ENCODE results near the gene NID1. TPM values are rescaled to one million over a fixed set of nuclear protein-coding genes. Genes with fewer than 3 reads are reported as not detected.
"Not testable (repeated sequence)": the region's sequence is repeated elsewhere in the genome, so short reads cannot be mapped to it uniquely, and the experiment has no call there.

Gene NID1
- total RNA-seq, 1 donor from 2014 or later = 158 TPM

- no peak for DNase-seq
These were observed 67.0 kb downstream of the NID1 start for GRCh38 chr1:235997931-235998330.

DNA sequence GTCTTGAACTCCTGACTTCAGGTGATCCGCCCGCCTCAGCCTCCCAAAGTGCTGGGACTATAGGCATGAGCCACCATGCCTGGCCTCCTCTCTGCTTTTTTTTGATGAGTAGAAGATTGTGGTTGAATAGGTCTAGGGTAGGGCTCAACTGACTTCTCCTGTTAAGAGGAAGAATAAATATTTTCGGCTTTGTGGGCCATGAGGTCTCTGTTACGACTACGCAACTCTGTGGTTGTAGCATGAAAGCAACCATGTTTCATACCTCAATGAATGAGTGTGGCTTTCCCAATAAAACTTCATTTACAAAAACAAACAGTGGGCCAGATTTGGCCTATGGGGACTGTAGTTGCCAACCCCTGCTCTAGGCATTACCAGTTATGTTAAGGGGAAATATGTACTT lies 67.8 kb downstream of the NID1 start:
- no peak for DNase-seq

- DNase-seq = peak; percentile 39
These were observed 68.7 kb downstream of the NID1 start for GRCh38 chr1:235996048-235996785.

DNA sequence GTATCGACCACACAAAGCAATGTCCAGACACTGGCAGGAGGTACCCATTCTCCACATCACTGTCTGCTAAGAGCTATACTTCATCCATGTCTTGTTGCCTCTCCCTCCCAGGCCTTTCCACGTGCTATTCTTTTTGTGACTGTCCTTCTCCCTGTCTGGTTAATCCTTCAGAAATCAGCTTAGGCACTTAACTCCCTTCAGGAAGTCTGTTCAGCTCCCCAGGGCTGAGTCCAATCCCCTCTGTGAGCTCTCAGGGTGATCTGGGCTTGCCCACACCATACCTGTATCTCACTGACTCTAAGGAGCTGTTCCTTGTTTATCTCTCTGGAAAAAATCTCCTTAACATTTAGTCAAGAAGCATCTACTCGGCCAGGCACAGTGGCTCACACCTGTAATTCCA lies 69.4 kb downstream of the NID1 start:
- no peak for DNase-seq

GRCh38 chr1:235993652-235994051 lies 71.2 kb downstream of the NID1 start:
- DNase-seq = no peak

GRCh38 chr1:235992868-235993267 lies 72.0 kb downstream of the NID1 start:
- no peak for DNase-seq

DNA sequence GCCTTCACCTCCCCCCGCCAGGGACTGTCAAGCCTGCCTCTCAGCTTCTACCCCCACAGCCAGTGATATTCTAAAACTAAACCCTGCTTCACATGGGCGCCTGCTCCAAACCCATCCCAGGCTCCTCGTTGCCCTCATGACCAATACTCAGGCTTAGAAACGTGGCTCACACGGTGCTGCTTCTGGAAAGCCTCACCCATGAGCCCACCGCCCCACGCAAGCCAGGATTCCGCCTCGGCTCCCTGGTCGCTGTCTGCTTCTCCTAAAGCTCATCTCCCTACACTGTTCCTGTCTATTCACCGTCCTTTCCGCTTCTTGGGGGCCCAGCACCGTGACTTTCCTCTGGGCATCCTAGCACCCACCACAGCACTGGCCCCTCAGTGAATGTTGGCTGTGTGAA lies 72.5 kb downstream of the NID1 start:
- DNase-seq = no peak

DNA sequence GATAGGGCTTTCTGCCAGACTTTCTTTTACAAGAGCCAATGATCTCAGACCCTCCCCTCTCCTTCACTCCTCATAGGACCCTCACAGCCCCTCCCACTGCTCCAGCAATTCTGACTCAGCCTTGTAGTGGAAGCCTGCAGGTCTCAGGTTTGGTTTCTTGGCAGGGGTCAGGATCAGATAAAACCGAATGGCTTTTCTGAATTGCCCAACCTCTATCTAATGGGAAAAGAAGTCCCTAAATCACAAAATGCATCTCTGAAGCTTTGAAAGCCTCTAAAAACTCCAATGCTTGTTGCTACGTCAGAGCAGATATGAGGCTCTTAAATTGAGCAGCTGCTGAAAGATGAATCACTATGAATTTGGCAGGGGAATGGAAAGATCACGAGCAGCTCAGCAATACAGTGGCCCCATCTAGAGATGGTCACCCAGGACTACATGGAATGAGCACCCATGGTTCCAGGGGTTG lies 74.5 kb downstream of the NID1 start:
- no peak for DNase-seq

GRCh38 chr1:235989105-235989504 lies 75.8 kb downstream of the NID1 start:
- no peak for DNase-seq

DNA sequence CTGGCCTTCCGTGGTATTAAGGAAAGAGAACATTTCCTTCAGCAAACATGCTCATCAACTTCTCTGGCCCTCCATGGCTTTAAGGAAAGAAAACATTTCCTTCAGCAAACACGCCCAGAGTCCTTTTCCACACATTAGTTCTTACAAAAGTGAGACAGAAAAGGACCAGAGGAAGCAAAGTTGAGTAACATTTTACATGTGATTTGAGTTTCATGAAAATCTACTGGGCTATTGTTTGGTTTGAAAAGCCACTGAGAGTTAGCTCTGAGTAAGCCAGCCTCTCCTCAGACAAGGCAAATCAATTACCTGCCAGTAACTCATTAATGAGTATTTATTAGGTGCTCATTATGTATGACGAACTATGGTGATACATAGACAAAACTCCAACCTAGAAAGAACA lies 78.0 kb downstream of the NID1 start:
- no peak for DNase-seq

GRCh38 chr1:235984041-235984825 lies 80.7 kb downstream of the NID1 start:
- peak; percentile 22 for DNase-seq

DNA sequence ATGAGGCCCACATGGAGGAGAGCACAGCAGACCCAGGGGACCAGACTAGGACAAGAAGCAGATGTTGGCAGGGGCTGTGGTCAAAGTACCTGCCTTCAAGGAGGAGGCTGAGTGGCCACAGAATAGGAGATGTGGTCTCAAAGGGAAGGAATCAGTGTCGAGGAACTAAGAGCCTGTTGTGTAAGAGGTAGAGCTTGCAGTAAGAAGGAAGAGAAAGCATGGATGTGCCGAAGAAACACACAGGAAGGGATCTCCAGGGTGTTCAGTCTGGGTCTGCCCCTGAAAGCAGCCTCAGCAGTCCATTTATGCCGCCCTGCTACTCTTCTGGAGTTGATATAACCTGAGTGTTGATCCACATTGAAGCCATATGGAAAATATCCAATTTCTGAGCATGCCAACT lies 83.9 kb downstream of the NID1 start:
- no peak for DNase-seq

- DNase-seq = no peak
These were observed 85.1 kb downstream of the NID1 start for GRCh38 chr1:235979716-235980333.

GRCh38 chr1:235979176-235979575 lies 85.7 kb downstream of the NID1 start:
- DNase-seq = no peak

GRCh38 chr1:235976490-235976889 lies 88.4 kb downstream of the NID1 start:
- no peak for DNase-seq

DNA sequence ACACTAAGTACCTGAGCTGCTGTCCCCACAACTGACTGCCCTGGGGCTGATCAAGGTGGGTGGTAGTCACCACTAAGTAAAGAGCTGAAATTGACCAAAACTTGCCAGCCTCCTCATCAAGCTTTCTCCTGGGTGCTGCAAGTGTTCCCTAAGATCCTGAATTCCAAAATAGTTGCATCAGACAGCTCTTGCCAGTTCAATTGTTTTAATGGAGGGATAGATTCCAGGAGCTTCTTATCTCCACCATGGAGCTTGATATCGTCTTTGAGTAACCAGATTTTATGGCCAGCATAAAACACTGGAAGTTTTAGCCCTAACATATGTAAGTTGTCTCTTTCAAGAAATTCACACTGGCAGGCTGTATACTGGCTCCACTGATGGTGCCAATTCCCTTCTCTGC lies 90.3 kb downstream of the NID1 start:
- no peak for DNase-seq

DNA sequence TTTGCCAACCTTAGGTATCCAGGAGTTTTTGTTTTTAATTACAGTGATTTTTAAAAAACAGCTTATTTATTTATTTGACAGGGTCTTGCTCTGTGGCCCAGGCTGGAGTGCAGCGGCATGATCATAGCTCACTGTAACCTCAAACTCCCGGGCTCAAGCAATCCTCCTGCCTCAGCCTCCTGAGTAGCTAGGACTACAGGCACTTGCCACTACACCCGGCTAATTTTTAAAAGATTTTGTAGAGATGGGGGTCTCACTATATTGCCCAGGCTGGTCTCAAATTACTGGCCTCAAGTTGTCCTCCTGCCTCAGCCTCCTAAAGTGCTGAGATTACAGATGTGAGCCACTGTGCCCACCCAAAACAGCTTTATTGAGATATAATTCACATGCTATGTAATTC lies 92.2 kb downstream of the NID1 start:
- not testable (repeated sequence) for DNase-seq

GRCh38 chr1:235972311-235972689 lies 92.6 kb downstream of the NID1 start:
- DNase-seq = no peak

DNA sequence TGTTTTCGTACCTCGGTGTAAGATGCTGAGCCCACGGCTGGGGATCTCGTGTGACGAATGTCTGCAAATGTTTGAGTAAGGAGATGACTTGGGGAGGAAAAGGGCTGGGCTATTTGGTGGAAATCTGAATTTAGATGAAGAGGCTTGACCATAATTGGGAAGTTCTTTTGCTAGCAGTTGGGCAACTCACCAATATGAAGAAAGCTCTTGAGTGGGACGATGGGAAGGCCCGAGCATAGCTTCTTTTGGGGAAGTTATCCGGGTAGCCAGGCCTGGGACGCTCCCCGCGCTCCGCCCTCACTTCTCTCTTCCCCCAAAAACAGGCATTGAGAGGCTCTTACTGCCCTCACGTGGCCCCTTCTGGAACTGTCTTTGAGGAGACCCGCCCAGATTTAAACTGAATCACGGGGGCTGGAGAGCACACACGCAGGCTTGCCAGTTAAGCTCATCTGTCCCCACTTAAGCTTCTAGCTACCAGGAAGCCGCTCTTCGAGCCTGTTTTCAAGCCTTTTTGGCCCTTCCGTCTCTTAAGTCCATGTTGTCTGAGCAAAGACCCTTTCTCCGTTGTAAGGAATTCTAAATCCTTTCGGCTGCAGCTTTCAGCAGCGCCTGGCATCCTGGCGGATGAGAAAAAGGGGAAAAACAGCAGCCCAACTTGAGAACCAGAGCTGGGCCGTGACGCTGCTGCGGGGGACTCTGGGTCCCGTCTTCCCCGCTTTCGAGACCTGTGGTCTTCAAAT lies 93.1 kb downstream of the NID1 start:
- DNase-seq = peak; percentile 98

DNA sequence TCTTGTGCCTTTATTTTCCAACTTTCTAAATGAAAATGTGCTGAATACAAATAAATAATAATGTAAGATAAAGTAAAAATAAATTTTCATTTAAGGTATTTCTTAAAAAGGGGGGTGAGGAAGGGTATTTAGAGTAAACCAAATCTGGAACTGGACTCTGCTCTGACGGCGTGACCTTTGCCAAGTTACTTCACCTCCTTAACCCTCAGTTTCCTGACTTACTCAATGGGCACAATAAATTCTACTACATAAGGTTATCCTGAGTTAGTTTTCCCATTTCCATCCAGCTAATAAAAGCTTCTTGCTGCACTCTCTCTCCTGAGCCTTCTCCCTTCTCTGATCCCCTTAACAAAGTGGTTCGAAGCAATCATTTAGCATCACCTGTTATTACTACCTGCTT lies 93.9 kb downstream of the NID1 start:
- DNase-seq = no peak

DNA sequence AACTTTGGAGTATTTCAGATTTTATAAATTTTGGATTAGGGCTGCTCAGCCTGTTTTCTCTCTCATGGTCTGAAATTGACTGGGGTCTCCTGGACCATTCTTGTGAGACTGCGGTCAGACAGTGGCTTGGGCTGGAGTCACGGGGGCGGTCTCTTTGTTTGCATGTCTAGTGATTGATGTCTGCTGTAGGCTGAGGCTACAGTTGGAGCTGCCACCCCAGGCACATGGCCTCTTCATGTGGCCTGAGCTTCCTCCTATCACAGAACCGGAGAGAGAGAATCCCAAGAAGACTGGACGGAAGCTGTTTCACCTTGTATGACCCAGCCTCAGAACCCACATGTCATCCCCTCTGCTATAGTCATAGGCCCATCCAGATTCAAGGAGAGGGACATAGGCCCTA lies 96.1 kb downstream of the NID1 start:
- no peak for DNase-seq

GRCh38 chr1:235966134-235966533 lies 98.8 kb downstream of the NID1 start:
- DNase-seq = not testable (repeated sequence)

- no peak for DNase-seq
These were observed 104.1 kb downstream of the NID1 start for GRCh38 chr1:235960809-235961208.

All from tongue (tissue), 2 donors.